ENCODE results near the gene SELENOP. TPM values are rescaled to one million over a fixed set of nuclear protein-coding genes. Genes with fewer than 3 reads are reported as not detected.
A peak's percentile ranks its signal among the peaks of the same experiment; 100 is the strongest.

SELENOP gene
- total and polyA plus RNA-seq, 9 of the 15 experiments (the other 6 are each of a cell fraction or from before 2014, with no cell fraction given): 3.2 to 6.3 (median 4.5) TPM

DNA sequence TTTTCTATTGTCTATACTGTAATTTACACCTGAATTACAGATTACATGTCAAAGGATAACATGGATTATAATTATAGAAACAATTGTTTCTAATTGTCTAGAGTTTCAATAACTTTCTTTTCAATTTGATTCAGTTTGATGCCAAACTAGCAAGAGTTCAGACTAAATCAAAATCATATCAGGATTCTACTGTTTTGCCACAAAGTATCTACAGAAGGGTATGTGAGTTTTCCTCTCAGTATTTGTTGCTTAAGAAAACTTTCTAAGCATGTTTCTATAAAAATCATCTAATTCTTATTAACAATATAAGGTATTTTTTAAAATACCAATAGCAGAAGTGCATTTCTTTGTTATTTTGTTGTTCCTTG, 12.5 kb downstream of the SELENOP start:
- Histone ChIP-seq H3K4me2 (ENCODE audit: insufficient read depth, low read length) (no peak overlapping the region), H4K20me1 (replicated peaks; ENCODE audit: control insufficient read depth, insufficient read depth, low read length) (no peaks in the 10 kb centered on the region), H3K36me3 (ENCODE audit: control insufficient read depth, insufficient read depth, low read length) (no peaks in the 10 kb centered on the region), H3K27ac (ENCODE audit: extremely low read depth, low read depth, low read length) (no peak overlapping the region), H3K9me3 (replicated peaks; ENCODE audit: control insufficient read depth, insufficient read depth, low read depth, low read length) (no peaks in the 10 kb centered on the region), H3K4me3 (no peak overlapping the region), H3K9ac (ENCODE audit: insufficient read depth in 1 of 2, low read depth in 2 of 2, low read length in 2 of 2) (no peak overlapping the region), H2AFZ (ENCODE audit: low read depth, low read length) (no peak overlapping the region), H3K27me3 (ENCODE audit: control insufficient read depth in 2 of 2, insufficient read depth in 2 of 2, low read length in 2 of 2) (no peaks in the 10 kb centered on the region), H3K79me2 (ENCODE audit: control insufficient read depth, insufficient read depth, low read length) (no peaks in the 10 kb centered on the region), H3K4me1 (replicated peaks in 1 of 2; ENCODE audit: control insufficient read depth in 2 of 2, insufficient read depth in 2 of 2, low read length in 2 of 2) (no peaks in the 10 kb centered on the region), H3K9me1 (ENCODE audit: control insufficient read depth, insufficient read depth, low read length) (no peaks in the 10 kb centered on the region)
- ChIA-PET CTCF (ENCODE audit: low intra/inter-chr PET ratio) (no interaction called here), POLR2A (no interaction called here)
- BruUV-seq (replicated peaks): no TSS peak
- FAIRE-seq (no peak), DNase-seq (ENCODE audit: extremely low read depth in 1 of 4, low spot score in 3 of 4) (no peak), ATAC-seq (no peak)
- intact Hi-C loops (cut with micrococcal nuclease) (no loop called here), in situ Hi-C loops (cut with MboI) (no loop called here)
- TF ChIP-seq HIVEP1 (CRISPR knock-in tag; IDR thresholded peaks at IDR 0.05) (no peak), BRF1 (IDR thresholded peaks at IDR 0.05; ENCODE audit: borderline replicate concordance, extremely low read depth, insufficient read length) (no peak)

DNA sequence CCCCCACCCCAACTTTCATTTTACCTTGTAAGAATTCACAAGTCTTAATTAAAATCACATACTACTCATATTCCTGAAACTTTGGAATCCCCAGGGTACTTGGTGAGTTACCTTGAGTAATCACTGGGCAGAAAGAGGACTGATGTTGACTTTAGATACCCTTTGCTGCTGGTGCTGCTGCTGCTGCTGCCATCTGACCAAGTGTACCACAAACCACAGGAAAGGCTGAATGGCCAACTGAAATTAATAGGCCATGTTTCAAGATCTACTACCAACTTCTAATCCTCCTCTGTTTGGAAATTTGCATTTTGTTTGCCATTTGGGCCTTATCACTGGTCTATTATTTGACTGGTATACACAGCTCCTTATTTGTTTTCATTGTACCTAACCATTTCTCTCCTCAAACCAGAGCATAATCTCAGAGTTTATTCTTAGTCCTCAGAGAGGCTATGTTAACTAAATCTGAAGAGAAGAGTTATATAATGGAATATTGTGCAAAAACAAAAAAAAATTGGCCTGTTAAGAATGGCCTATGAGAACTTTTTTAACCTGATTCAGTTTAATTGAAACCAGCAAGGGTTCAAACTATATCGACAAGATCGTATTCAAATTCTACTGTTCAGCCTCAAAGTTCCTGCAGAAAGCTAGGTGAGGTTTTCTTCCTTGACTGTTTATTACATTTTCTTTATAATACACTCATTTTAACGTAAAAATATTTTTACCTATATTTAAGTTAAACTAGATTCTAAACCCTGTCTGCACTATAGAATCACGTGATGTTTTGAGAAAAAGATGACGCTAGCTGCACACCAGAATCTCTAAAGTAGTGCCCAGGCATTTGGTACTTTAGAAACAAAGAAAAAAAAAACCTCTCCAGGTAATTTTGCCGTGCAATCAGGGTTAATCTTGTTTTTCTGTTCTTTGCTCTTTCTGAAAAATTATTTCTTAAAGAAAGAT, 13.1 kb downstream of the SELENOP start:
- ATAC-seq (no peak), FAIRE-seq (no peak), DNase-seq (ENCODE audit: extremely low read depth in 1 of 4, low spot score in 3 of 4) (no peak)
- in situ Hi-C loops (cut with MboI): no loop called here
- TF ChIP-seq TFE3 (CRISPR knock-in tag; IDR thresholded peaks at IDR 0.05): peak; percentile 82
- TF ChIP-seq MYBL2 (IDR thresholded peaks at IDR 0.05; ENCODE audit: low read depth): no peak
- TF ChIP-seq MYBL2 (CRISPR knock-in tag; IDR thresholded peaks at IDR 0.05; ENCODE audit: borderline replicate concordance): no peak
- Histone ChIP-seq H2AFZ (ENCODE audit: low read depth, low read length) (no peak overlapping the region), H4K20me1 (replicated peaks; ENCODE audit: control insufficient read depth, insufficient read depth, low read length) (no peaks in the 10 kb centered on the region), H3K4me1 (replicated peaks in 1 of 2; ENCODE audit: control insufficient read depth in 2 of 2, insufficient read depth in 2 of 2, low read length in 2 of 2) (no peaks in the 10 kb centered on the region), H3K27me3 (ENCODE audit: control insufficient read depth in 2 of 2, insufficient read depth in 2 of 2, low read length in 2 of 2) (no peaks in the 10 kb centered on the region), H3K79me2 (ENCODE audit: control insufficient read depth, insufficient read depth, low read length) (no peaks in the 10 kb centered on the region), H3K36me3 (ENCODE audit: control insufficient read depth, insufficient read depth, low read length) (no peaks in the 10 kb centered on the region), H3K9me3 (replicated peaks; ENCODE audit: control insufficient read depth, insufficient read depth, low read depth, low read length) (no peaks in the 10 kb centered on the region), H3K4me3 (no peak overlapping the region), H3K27ac (ENCODE audit: extremely low read depth, low read depth, low read length) (no peak overlapping the region), H3K4me2 (ENCODE audit: insufficient read depth, low read length) (no peak overlapping the region), H3K9me1 (ENCODE audit: control insufficient read depth, insufficient read depth, low read length) (no peaks in the 10 kb centered on the region), H3K9ac (ENCODE audit: insufficient read depth in 1 of 2, low read depth in 2 of 2, low read length in 2 of 2) (no peak overlapping the region)
- WGBS (ENCODE audit: insufficient coverage, low coverage, missing lambda C conversion rate): 31% methylated on average over 6 of the region's 6 CpGs
- POLR2A ChIA-PET: no interaction called here
- CTCF ChIA-PET (ENCODE audit: low intra/inter-chr PET ratio): no interaction called here
- intact Hi-C loops (cut with micrococcal nuclease): no loop called here
- no TSS peak for BruUV-seq (replicated peaks)

All from K562 (cell line).